ENCODE data around the gene CADPS.

The CADPS gene

DNA sequence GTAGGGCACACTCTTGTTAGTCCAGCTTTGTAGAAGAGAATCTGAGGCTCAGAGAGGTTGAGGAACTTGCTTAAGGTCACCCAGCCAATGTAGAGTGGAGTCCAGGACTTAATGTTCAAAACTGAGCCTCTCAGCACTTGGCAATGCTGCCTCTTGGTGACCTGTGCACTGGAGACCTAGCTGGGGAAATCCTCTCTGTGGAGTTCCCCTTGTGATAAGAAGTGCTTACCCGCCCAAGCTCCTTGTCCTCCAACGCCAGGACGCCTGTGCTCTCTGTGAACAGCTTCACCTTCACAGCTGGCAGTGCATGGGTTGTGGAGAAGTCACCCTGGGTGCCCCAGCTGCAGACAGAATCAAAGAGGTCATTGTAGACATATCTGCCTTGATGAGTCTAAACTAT is 282.8 kb downstream of the CADPS start:
- no peaks in the 10 kb centered on the region for H3K9me3 ChIP-seq (ENCODE audit: severe bottlenecking)
- no peaks in the 10 kb centered on the region for H3K27me3 ChIP-seq (ENCODE audit: insufficient read depth, low read depth, severe bottlenecking)
- TF ChIP-seq, protein P1, sequence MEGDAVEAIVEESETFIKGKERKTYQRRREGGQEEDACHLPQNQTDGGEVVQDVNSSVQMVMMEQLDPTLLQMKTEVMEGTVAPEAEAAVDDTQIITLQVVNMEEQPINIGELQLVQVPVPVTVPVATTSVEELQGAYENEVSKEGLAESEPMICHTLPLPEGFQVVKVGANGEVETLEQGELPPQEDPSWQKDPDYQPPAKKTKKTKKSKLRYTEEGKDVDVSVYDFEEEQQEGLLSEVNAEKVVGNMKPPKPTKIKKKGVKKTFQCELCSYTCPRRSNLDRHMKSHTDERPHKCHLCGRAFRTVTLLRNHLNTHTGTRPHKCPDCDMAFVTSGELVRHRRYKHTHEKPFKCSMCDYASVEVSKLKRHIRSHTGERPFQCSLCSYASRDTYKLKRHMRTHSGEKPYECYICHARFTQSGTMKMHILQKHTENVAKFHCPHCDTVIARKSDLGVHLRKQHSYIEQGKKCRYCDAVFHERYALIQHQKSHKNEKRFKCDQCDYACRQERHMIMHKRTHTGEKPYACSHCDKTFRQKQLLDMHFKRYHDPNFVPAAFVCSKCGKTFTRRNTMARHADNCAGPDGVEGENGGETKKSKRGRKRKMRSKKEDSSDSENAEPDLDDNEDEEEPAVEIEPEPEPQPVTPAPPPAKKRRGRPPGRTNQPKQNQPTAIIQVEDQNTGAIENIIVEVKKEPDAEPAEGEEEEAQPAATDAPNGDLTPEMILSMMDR (IDR thresholded peaks at IDR 0.05; ENCODE audit: low read depth, low read length) = no peak
- DNase-seq = no peak
- no peak overlapping the region for H3K4me3 ChIP-seq (ENCODE audit: low read depth, low read length)
- peaks cover 19% of the 10 kb centered on the region for H3K36me3 ChIP-seq
- no peak overlapping the region for H3K27ac ChIP-seq

DNA sequence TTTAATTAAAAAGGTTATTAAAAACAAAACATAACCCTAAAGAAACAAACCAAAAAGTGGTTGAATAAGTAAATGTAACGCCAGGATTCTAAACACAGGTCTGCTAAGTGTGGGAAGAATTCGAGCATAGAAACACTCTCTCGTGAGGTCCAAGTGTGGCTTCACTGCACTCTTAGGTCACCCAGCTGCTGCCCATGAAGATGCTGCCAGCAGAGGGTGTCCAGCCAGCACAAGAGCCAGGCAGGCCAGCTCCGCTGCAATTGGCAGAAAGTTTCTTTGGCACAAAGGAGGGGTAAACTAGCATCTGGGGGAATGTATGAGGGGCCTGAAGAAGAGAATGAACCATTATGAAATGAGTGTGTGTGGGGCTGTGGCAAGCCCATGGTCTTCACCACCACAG is 286.1 kb downstream of the CADPS start:
- no peak overlapping the region for H3K4me3 ChIP-seq (ENCODE audit: low read depth, low read length)
- no peaks in the 10 kb centered on the region for H3K27me3 ChIP-seq (ENCODE audit: insufficient read depth, low read depth, severe bottlenecking)
- H3K27ac ChIP-seq = no peak overlapping the region
- no peak for DNase-seq
- TF ChIP-seq, protein P1 (IDR thresholded peaks at IDR 0.05; ENCODE audit: low read depth, low read length) = no peak
- H3K36me3 ChIP-seq = peaks cover 28% of the 10 kb centered on the region
- no peaks in the 10 kb centered on the region for H3K9me3 ChIP-seq (ENCODE audit: severe bottlenecking)

DNA sequence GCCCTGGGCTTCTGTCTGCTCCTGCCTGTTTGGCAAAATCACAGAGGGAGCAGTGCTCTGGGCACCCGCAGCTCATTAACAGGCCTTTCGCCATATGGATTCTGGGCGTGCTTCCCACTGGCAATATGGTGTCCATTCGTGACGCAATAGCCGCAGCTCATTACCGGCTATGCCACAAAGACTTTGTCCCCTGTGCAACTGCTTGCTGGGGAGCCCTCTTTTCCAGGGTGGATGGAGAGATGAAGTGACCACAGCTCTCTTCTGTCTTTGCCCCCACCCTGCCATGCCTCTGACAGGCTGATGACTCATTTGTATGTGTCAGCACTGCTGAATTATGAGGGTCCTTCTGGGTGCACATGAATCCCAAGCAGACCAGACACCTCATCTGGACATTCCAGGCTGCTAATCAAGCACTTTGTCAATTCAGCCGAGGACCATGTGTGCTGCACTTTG is 287.6 kb downstream of the CADPS start:
- DNase-seq = no peak
- TF ChIP-seq, protein P1 (IDR thresholded peaks at IDR 0.05; ENCODE audit: low read depth, low read length) = no peak
- Histone ChIP-seq H3K27me3 (ENCODE audit: insufficient read depth, low read depth, severe bottlenecking) (no peaks in the 10 kb centered on the region), H3K9me3 (ENCODE audit: severe bottlenecking) (no peaks in the 10 kb centered on the region), H3K27ac (no peak overlapping the region), H3K36me3 (peaks cover 36% of the 10 kb centered on the region), H3K4me3 (ENCODE audit: low read depth, low read length) (no peak overlapping the region)

DNA sequence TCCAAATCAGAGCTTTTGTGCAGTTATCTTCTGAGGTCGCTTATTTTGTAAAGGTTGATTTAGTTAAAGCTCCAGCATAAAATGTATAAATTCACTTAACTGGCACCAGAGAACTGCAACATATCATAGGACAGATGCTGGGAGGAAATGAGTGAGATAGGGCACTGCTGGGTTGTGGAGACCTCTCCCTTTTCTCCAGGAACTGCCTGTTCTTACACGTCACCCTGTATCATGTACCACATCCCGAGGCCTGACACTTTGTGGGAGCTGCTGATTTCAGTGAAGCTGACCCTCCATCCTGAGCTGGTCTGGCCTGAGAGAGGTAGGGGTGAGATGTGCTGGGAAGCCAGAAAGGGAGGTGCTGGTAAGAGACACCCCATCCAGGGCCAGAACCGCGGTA is 288.0 kb downstream of the CADPS start:
- Histone ChIP-seq H3K36me3 (peaks cover 35% of the 10 kb centered on the region), H3K9me3 (ENCODE audit: severe bottlenecking) (no peaks in the 10 kb centered on the region), H3K27ac (no peak overlapping the region), H3K4me3 (ENCODE audit: low read depth, low read length) (no peak overlapping the region), H3K27me3 (ENCODE audit: insufficient read depth, low read depth, severe bottlenecking) (no peaks in the 10 kb centered on the region)
- no peak for DNase-seq
- TF ChIP-seq, protein P1 (IDR thresholded peaks at IDR 0.05; ENCODE audit: low read depth, low read length) = no peak

DNA sequence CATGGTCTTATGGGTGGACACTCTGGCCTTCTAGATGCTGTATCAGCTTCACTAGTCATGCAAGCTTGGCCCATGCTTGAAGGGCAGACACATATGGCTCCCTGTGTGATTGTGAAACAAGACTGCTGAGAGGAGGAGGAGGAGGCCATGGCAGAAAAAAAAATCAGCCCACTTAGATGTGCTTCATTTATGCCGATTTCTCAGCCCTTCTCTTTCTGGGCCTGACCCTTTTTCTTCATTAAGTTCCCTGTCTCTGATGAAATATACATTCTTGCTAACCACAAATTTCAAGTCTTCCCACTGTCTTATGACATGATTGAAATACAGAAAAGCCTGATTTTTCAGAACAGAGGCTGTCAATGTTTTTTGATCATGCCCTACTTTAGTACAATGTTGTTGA is 288.9 kb downstream of the CADPS start:
- Histone ChIP-seq H3K4me3 (ENCODE audit: low read depth, low read length) (no peak overlapping the region), H3K36me3 (peaks cover 35% of the 10 kb centered on the region), H3K27me3 (ENCODE audit: insufficient read depth, low read depth, severe bottlenecking) (no peaks in the 10 kb centered on the region), H3K9me3 (ENCODE audit: severe bottlenecking) (no peaks in the 10 kb centered on the region), H3K27ac (no peak overlapping the region)
- DNase-seq = no peak
- TF ChIP-seq, protein P1 (IDR thresholded peaks at IDR 0.05; ENCODE audit: low read depth, low read length) = no peak

DNA sequence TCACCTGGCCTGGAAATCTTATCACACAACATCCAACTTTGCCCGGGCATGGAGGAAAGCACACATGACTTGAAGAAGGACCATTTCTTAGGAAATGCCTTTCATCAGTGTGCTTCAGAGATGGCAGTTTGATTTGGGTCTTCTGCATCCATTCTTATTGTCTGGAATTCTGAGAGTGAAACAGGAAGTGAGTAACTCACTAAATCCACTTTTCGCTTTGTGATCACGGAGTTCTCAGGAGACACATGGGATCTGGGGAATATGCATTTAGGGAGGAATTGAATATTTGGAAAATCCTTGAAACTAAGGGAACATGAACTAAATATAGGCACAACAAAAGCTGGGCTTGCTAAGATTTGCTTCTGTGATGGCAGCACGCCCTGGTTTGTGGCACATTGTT is 289.4 kb downstream of the CADPS start:
- no peaks in the 10 kb centered on the region for H3K27me3 ChIP-seq (ENCODE audit: insufficient read depth, low read depth, severe bottlenecking)
- TF ChIP-seq, protein P1 (IDR thresholded peaks at IDR 0.05; ENCODE audit: low read depth, low read length) = no peak
- H3K9me3 ChIP-seq (ENCODE audit: severe bottlenecking) = no peaks in the 10 kb centered on the region
- no peak for DNase-seq
- no peak overlapping the region for H3K4me3 ChIP-seq (ENCODE audit: low read depth, low read length)
- H3K27ac ChIP-seq = no peak overlapping the region
- H3K36me3 ChIP-seq = peaks cover 31% of the 10 kb centered on the region

Measured in WERI-Rb-1 (cell line).